Measurements from ENCODE around the gene MS4A18.
"Not testable (repeated sequence)": the region's sequence is repeated elsewhere in the genome, so short reads cannot be mapped to it uniquely, and the experiment has no call there.

MS4A18 gene

GRCh38 chr11:60739114-60739513 is 14.6 kb downstream of the MS4A18 start:
- no peak for DNase-seq (ENCODE audit: low read depth, low spot score)

DNA sequence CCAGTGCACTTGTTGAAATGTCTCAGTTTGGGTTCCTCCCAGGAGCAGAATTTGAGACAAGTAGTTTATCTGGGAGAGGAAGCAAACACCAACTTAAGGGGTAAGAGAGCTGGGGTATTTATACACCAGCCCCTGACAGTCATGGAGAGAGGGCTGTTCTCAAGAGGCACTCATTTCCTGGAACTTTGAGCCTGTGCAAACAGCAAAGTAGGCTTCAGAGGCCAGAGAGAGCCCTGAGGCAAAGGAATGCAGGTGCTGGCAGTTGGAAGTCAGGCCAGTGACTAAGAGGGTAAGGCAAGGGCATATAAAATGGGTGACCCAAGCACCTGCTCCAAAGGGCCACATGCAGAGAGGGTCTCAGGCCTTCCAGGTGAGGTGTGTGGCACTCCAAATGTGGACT is 16.1 kb downstream of the MS4A18 start:
- DNase-seq (ENCODE audit: low read depth, low spot score), result no peak

DNA sequence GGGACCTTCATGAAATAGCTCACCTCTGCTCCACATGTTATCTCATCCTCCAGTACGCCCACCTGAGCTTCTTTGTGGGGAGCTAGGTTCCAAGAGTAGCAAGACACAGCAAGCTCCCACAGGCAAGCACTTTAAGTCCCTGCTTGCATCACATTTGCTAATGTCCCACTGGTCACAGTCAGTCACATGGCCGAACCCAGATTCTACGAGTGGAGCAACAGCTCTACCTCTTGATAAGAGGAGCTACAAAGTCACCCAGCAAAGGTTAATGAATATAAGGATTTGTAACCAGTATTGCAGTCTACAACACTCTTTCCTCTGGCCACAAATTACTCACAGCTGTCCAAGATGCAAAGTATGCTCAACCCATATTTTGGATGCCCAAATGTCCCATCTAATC is 16.9 kb downstream of the MS4A18 start:
- DNase-seq (ENCODE audit: low read depth, low spot score), result no peak

DNA sequence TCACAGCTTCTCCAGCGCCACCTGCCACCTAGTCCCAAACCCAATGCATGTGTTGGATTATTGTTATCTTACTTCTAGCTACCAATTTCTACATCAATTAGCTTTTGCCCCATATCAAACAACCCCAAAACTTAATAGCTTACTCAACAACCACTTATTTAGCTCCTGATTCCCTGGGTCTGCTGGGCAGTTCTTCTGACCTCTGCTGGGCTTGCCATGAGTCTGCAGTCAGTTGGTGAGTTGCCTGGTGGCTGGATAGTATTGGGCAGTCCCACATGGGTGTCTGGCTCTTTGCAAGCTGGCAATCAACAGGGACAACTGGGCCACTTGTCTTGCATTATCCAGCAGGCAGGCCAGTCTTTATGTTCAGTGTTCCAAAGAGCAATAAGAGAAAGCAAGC is 18.5 kb downstream of the MS4A18 start:
- no peak for DNase-seq (ENCODE audit: low read depth, low spot score)

DNA sequence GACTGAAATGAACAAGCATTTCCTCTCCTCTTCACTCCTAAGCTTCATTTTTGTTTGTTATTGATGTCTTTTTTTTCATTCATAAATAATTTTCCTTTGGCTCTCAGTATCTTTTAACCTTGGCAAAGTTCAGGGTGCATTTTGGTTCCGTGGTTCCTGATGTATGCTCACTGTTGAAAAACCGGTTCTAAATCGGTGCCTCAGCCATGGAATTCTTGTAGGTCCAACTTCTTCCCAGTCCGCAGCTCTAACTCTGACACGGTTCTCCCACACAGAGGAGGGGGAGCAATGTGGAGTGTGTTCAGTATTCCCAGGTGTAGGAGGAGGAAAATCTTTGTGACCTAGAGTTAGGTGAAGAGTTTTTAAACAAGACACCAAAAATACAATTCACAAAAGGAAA is 19.6 kb downstream of the MS4A18 start:
- DNase-seq (ENCODE audit: low read depth, low spot score), result no peak

DNA sequence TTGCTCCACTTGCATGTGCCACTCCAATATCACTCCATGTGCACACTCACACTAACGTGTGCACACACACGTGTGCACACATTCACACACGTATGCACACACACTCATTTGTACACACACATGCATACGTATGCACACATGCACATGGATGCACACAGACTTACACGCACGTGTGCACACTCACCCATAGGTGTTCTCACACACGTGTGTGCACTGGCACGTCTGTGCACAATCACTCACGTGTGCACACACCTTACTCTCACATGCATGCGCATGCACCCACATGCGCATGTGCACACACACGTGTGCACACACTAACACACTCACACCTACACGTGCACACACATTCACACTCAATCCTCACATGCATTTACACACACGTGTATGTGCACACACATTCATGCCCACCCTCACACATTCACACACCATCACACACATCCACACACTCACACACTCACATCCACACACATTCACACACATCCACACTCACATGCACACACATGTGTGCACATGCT is 22.9 kb downstream of the MS4A18 start:
- no peak for DNase-seq (ENCODE audit: low read depth, low spot score)

- no peak for DNase-seq (ENCODE audit: low read depth, low spot score)
These were observed 23.7 kb downstream of the MS4A18 start for GRCh38 chr11:60748225-60748624.

- DNase-seq (ENCODE audit: low read depth, low spot score), result no peak
These were observed 24.3 kb downstream of the MS4A18 start for GRCh38 chr11:60748821-60749220.

- DNase-seq (ENCODE audit: low read depth, low spot score), result no peak
These were observed 26.4 kb downstream of the MS4A18 start for GRCh38 chr11:60750911-60751310.

- DNase-seq (ENCODE audit: low read depth, low spot score), result no peak
These were observed 28.8 kb downstream of the MS4A18 start for GRCh38 chr11:60753309-60753708.

DNA sequence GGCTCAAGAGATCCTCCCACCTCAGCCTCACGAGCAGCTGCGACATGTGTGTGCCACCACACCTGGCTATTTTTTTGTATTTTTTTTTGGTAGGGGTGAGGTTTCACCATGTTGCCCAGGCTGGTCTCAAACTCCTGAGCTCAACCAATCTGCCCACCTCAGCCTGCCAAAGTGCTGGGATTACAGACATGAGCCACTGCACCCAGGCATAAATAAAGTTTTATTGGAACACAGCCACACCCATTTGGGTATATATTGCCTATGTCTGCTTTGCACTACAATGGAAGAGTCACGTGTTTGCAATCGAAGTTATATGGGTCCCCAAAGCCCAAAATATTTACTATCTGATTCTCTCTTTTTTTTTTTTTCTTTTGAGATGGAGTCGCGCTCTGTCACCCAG is 30.4 kb downstream of the MS4A18 start:
- DNase-seq (ENCODE audit: low read depth, low spot score), result no peak

GRCh38 chr11:60756307-60757032 is 31.9 kb downstream of the MS4A18 start, which contains the start of gene MS4A15:
Gene MS4A15 (plus strand): TSS chr11:60756867. CDS start chr11:60763734, 6,867 bp downstream.
- peak; percentile 23 for DNase-seq (ENCODE audit: low read depth, low spot score)

- no peak for DNase-seq (ENCODE audit: low read depth, low spot score)
These were observed 32.8 kb downstream of the MS4A18 start for GRCh38 chr11:60757231-60757800.

GRCh38 chr11:60758671-60759070 is 34.2 kb downstream of the MS4A18 start:
- not testable (repeated sequence) for DNase-seq (ENCODE audit: low read depth, low spot score)

DNA sequence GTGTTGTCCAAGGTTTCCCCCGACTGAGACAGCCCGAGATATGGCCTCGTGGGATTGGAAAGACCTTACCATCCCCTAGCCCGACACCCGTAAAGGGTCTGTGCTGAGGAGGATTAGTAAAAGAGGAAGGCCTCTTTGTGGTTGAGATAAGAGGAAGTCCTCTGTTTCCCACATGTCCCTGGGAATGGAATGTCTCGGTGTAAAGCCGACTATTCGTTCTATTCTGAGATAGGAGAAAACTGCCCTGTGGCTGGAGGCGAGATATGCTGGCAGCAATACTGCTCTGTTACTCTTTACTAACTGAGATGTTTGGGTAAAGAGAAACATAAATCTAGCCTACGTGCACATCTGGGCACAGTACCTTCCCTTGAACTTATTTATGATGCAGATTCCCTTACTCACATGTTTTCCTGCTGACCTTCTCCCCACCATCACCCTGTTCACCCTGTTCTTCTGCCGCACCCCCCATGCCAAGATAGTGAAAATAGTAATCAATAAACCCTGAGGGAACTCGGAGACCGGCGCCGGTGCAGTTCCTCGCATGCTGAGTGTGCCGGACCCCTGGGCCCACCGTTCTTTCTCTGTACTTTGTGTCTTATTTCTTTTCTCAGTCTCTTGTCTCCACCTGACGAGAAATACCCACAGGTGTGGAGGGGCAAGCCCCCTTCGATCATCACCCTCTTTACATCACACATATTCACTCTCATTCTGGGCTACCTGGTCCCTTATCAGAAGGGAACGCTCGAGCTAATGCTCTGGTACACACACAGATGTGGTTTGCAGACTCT is 35.1 kb downstream of the MS4A18 start:
- DNase-seq (ENCODE audit: low read depth, low spot score), result not testable (repeated sequence)

DNA sequence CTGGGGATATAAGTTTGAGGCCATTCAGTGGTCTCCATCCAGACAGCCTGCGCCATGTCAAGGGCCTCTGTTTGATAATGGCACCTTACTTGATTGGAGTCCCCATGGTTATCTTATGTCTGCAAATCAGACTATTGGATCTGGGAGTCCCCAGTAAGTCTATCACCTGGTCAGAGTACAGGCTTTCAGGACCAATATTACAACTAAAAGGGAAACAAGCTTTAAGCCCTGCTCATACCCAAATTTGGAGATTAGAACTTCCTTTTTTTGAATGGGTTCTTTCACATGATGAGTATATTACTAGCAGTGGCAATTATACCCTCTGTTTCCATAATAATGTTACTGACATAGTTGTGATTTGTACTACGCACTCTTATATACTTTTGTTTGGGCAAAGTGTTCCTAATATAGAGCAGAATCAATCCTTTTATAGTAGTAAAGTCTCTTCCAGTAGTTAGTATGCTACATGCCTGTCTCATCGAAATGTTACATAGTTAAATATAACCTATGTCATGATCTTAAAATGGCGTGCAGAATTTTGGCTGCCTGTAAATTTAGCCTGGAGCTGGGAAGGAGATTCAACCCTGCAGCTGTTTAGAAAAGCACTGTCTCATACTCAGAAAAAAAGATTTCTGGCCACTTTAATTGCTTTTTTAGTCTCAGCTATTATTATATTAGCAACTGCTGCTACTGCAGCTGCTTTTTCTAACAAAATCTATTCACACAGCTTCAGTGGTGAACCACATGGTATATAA is 37.1 kb downstream of the MS4A18 start:
- no peak for DNase-seq (ENCODE audit: low read depth, low spot score)

DNA sequence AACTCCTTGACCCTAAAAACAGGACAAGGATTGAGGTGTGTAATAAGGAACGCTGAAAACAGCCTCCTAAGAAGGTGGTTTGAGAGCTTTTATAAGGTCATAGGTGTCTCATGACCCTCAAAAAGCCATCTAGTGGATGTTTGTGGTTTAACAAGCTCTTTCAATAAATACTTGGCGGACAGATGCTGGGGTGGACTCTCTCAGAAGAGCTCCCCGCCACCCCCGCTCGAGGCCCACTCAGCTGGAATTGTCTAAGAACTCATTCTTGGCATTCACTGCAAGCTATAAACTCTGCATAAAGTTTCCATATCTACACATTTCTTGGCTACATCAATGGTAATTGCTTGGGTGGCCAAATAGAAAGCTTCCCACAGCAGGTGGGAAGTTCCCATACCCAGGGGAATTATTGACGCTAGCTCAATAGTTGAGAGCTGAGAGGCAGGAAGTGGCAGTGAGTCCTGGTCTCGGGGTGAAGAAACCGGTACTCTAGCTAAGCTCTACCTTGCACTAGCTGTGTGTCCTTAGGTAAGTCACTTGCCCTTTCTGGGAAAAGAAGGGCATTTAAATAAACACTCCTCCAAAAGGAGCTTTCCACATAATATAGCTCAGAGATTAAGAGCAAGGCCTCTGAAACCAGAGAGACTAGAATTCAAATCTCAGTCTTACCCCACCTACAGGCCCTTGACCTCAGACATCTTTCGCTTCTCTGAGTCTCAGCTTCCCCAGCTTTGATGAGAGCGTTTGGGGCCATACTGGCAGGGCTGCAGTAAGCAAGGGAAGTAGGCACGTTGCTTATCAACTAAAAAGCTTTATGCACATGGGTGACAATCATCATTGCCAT is 38.6 kb downstream of the MS4A18 start:
- no peak for DNase-seq (ENCODE audit: low read depth, low spot score)

DNA sequence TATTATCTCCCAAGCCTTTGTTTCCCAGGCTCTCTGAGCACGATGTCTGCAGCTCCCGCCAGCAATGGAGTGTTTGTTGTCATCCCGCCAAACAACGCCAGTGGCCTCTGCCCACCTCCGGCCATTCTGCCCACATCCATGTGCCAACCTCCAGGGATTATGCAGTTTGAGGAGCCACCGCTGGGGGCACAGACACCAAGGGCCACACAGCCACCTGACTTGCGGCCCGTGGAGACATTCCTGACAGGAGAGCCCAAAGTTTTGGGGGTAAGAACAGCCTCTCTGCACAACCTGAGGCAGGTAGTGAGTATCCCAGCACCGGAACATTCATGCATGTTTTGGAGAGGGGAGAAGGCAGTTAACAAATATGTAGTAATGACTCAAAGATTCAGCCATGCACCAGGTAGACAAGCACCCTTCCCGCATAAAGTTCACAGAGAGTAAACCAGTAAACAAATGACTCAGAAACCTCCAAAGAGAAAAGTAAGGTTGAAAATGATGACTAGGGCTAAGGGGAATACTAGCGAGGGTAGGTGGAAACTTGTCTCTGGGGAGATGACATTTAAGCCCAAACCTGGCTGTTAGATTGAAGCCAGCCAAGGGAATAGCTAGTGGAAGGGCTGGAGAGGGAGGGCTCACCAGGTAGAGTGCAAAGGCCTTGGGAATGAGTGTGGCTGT is 39.3 kb downstream of the MS4A18 start:
- no peak for DNase-seq (ENCODE audit: low read depth, low spot score)

GRCh38 chr11:60764879-60765278 is 40.4 kb downstream of the MS4A18 start:
- no peak for DNase-seq (ENCODE audit: low read depth, low spot score)

DNA sequence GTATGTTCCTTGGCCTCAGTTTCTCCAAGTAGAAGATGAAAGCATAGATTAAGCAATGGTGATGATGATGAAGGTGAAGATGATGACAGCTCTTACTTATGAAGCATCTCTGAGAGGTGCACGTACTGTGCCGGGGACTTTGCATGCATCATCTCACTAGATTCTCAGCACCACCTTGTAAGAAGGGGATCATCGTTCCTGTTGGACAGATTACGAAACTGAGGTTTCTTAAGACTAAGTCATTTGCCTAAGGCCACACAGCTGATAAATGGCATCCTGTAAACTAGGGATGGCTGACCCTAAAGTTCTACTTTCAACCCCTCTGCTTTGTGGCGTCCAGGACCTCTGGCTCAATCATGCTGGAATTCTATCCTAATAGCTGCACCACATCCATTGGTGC is 40.8 kb downstream of the MS4A18 start:
- DNase-seq (ENCODE audit: low read depth, low spot score), result no peak

Measured in astrocyte of the hippocampus (primary cell).